ENCODE results near the gene PSMA5.

GRCh38 chr1:109381573-109381972 is 44.7 kb downstream of the PSMA5 start:
- TF ChIP-seq, protein P1, sequence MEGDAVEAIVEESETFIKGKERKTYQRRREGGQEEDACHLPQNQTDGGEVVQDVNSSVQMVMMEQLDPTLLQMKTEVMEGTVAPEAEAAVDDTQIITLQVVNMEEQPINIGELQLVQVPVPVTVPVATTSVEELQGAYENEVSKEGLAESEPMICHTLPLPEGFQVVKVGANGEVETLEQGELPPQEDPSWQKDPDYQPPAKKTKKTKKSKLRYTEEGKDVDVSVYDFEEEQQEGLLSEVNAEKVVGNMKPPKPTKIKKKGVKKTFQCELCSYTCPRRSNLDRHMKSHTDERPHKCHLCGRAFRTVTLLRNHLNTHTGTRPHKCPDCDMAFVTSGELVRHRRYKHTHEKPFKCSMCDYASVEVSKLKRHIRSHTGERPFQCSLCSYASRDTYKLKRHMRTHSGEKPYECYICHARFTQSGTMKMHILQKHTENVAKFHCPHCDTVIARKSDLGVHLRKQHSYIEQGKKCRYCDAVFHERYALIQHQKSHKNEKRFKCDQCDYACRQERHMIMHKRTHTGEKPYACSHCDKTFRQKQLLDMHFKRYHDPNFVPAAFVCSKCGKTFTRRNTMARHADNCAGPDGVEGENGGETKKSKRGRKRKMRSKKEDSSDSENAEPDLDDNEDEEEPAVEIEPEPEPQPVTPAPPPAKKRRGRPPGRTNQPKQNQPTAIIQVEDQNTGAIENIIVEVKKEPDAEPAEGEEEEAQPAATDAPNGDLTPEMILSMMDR (IDR thresholded peaks at IDR 0.05), result no peak
- TF ChIP-seq EZH2 (IDR thresholded peaks at IDR 0.05; ENCODE audit: borderline replicate concordance, insufficient read depth, low read depth, low read length, poor library complexity, severe bottlenecking), result no peak

All from B cell (primary cell).